Fibroblast of skin of scalp (primary cell): Measurements from ENCODE around the gene PRAMEF1. TPM values are rescaled to one million over a fixed set of nuclear protein-coding genes. Genes with fewer than 3 reads are reported as not detected.
"Not testable (repeated sequence)": the region's sequence is repeated elsewhere in the genome, so short reads cannot be mapped to it uniquely, and the experiment has no call there.

ENCODE experiments used
- DNase-seq: peaks from one replicate; pipeline ENCODE4 v3.0.0-alpha.2; 2013
- polyA plus RNA-seq, 2 experiments: library from polyadenylated mRNA; unstranded; fragments of 120-200 nt; gene quantifications; one replicate each; pipeline ENCODE4 v1.2.1, GENCODE V29; 2013; ENCODE audit not compliant: insufficient read length in 2 of 2

Gene PRAMEF1, protein sequence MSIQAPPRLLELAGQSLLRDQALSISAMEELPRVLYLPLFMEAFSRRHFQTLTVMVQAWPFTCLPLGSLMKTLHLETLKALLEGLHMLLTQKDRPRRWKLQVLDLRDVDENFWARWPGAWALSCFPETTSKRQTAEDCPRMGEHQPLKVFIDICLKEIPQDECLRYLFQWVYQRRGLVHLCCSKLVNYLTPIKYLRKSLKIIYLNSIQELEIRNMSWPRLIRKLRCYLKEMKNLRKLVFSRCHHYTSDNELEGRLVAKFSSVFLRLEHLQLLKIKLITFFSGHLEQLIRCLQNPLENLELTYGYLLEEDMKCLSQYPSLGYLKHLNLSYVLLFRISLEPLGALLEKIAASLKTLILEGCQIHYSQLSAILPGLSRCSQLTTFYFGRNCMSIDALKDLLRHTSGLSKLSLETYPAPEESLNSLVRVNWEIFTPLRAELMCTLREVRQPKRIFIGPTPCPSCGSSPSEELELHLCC
- not detected for polyA plus RNA-seq (2013, experiment 1 of 2; ENCODE audit: insufficient read length)
- not detected for polyA plus RNA-seq (2013, experiment 2 of 2; ENCODE audit: insufficient read length)

DNA sequence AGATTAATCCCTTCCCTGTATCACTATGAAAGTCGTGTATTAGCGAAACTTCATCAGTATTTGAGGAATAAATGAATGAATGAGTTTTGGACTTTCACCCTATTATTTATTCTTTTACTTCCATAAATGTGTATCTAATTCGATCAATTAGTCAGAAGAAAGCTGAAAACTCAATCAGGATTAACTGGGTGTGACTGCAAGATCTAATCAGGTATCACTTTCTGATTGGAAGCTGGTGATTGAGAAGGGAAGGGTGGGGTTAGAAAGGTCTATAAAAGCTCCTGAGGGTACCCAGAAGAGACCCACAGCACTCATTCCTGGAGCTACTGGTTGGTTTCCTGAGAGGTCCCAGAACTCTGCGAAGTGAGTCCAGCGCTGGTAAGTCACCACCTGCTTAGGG is at the start of gene PRAMEF1:
Gene PRAMEF1 (plus strand): TSS at position 301 of the 400 bp plus-strand sequence. CDS start 1,831 bp downstream, outside the sequence.
- DNase-seq: not testable (repeated sequence)

DNA sequence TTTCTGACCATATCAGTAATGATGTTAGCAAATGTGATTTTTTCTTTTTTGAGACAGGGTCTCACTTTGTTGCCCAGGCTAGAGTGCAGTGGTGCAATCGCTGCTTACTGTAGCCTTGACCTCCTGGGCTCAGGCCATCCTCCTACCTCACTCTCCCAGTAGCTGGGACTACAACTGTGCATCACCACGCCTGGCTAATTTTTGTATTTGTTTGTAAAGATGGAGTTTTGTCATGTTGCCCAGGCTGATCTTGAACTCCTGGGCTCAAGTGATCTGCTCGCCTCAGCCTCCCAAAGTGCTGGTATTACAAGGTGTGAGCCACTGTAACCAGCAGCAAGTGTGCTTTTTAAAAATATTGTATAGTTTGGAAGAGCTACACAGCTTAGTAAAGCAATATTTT is 49.3 kb upstream of the PRAMEF1 start:
- no peak for DNase-seq

DNA sequence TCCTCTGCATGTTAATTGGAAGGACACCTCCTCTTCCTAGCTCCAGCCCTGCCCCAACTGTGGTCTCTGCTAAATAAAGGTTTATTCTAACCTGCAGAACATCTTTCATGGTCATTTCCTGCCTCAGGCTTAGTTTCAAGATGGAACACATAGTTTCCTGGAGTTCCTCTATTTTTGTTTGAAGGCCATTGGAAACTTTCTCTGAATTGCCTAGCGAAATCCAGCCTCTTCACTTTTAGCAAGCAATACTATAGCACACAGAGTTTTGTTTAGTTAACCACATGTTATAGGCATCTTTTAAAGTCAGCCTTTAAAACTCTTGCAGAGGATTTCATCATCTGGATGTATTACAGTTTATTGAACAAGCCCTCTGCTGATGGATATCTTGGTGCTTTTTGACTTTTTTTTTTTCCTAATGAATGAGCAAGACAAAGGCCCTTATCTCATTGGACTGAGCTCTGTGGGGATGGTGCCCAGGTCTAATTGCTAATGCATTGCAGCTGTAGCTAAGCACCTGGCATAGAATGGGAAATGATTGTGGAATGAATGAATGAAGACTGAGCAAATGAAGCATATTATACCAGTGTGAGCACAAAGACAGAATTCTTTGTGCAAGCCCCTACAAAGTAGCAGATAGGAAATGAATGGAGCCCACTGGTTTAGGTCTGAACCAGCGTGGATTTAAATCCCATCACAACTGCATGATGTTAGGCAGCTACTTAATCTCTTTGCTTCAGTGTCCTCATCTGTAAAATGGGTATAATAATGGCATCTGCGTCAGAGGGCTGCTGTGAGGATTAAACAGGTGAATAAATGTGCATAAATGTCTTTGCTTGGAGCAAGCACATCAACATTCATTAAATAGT is 45.8 kb upstream of the PRAMEF1 start:
- DNase-seq: peak; percentile 61

DNA sequence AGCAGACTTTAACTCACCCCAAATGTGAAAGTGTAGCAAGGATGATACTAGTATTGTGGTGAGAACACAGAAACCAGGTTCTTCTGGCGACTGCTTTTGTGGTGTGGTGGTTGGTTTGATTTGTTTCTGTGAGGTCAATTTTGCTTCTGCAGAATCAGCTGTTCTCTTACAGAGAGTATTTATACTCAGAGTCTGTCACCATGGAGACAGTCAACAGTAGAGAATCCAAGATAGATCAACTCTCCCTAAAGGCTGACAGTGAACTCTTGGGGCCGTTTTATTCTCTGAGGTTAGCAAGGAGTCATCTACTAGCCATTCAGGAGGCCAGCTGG is 45.2 kb upstream of the PRAMEF1 start, which contains the start of gene CFAP107:
Gene CFAP107 (plus strand): TSS at position 209 of the 332 bp plus-strand sequence. CDS start 231 bp downstream, outside the sequence.
- DNase-seq: peak; percentile 24

DNA sequence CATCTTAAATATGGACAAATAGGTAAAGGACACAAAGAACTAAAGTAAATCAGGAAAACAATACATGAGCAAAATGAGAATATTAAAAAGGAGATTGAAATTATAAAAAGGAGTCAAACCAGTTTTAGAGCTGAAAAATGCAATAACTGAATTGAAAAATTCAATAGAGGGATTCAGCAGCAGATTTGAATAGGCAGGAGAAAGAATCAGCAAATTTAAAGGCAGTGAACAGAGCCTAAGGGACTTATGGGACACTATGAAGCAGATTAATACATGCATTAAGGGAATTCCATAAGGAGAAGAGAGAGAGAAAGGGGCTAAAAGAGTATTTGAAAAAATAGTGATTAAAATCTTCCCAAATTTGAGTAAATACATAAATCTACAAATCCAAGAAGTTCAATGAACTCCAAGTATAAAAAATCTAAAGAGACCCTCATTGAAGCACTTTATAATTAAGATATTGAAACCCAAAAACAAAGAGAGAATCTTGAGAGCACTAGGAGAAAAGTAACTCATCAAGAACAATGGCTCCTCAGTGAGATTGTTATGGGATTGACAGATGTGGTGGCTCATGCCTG is 42.3 kb upstream of the PRAMEF1 start:
- no peak for DNase-seq

DNA sequence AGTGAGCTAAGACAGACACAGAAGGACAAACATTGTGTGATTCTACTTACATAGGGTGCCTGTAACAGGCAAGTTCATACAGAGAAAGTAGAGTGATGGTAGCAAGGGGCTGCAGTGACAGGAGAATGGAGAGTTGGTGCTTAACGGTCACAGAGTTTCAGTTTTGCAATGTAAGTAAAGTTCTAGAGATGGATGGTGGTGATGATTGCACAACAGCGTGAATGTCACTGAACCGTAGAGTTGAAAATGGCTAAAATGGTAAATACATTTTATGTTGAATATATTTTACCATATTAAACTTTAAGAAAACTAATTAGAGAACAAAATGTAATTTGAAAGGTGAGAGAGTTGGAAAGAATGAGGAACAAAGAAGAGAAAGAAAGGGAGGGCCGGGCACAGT is 36.5 kb upstream of the PRAMEF1 start:
- DNase-seq: no peak

DNA sequence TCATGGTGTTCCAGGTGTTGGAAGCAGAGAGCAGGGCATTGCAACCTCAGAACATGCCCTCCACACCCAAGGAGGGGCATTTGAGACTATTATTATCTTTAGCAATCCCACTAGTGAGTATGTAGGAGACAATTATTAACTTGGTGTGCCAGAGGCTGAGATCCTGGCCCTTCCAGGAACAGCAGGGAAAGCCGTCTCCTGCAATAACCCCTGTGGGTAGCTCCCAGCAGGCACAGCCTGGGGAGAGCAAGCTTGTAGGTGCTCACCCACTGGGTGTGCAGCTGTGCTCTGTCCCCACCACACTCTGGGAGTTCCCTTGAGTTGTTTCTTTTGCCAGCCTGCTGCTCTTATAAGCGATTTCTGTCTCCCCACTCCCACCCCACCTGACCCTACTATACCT is 34.9 kb upstream of the PRAMEF1 start:
- no peak for DNase-seq

DNA sequence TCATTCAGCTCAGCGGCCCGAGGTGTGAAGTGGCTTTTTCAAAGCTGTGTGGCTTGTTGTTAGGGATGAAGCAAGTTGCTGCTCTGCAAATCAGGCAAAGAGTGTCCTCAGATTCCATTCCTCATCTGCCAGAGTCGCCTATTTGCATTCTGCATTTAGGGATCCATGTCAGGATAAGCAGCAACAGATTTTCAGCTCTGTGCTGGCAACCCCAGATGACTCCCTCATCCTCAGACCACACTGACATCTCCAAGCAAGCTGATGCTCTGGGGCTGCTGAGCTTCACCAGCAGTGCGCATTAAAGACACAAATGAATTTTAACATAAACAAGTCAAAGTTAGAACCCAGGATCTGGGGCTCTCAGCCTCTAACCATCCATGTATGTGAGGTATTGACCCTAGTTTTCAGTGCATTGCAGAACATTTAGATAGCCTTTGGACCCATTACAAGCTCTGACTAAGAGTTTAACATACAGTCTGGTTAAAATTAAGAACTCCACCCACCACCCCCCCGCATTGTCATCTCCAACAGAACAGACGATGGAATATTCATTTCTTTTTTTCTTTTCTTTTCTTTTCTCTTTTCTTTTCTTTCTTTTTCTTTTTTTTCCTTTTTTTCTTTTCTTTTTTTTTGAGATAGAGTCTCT is 34.3 kb upstream of the PRAMEF1 start:
- peak; percentile 6 for DNase-seq

DNA sequence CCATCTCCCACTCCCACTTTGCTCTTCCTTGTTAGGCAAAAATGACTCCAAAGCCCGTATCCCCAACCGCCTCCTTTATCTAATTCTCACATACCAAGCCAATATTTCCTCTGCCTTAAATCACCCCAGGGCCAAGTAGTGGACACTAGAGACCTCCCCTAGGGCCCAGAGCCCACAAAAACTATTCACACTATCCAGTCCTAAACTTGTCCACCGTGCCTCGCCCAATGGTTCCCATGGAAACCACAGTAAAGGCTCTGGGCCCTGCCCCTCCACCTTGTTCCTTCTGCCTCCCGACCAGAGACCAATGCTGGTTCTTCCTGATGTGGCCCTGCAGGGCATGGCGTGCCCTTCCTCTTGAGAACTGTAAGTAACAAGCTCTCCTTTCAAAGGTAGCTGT is 33.4 kb upstream of the PRAMEF1 start:
- DNase-seq: no peak

DNA sequence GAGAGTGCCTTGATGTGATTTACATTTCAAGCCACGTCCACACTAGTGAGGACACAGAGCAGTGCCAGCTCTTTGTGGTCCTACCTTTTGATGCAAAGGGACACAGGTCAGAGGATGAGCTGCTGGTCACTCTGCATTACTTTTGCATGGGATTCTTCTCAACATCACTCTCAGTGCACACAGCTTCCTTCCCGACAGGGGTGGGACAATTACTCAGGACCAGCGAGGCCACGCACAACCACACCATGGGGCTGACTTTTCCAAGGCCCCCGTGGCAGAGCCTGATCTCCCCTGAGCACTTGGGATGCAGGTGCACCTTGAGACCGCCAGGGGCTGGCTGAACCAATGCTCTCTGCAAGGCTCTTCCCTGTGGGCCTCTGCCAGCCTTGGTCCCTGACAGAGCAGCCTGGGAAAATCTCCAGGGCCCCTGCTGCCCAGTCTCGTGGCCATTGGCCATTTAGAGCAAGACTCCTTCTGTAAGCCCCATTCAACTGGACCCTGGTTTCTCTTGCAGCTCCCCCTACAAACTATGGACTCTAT is 30.9 kb upstream of the PRAMEF1 start:
- DNase-seq: no peak

DNA sequence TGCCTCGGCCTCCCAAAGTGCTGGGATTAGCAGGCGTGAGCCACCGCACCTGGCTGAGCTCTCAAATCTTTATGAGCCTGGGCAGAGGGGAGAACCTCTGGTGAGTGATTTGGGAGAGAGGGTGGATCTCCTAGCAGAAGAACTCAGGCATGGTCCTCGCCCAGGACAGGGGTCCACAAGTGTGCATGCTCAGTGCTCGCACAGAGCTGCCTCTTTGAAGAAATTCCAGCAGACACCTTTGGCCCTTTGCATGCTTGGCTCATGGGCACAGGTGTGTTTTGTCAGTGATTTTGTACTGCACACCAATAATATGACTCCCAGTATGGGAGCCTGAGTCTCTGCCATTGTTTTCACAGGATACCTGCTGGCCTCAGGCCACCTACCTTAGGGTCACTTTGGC is 29.4 kb upstream of the PRAMEF1 start:
- no peak for DNase-seq

DNA sequence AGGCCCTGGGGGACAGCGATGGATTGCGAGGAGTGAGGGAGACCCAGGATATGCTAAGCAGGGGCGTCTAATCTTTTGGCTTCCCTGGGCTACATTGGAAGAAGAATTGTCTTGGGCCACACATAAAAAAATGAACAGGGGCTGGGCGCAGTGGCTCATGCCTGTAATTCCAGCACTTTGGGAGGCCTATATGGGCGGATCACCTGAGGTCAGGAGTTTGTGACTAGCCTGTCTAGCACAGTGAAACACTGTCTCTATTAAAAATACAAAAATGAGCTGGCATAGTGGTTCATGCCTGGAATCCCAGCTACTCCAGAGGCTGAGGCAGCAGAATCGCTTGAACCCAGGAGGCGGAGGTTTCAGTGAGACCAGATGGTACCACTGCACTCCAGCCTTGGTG is 28.4 kb upstream of the PRAMEF1 start:
- no peak for DNase-seq

DNA sequence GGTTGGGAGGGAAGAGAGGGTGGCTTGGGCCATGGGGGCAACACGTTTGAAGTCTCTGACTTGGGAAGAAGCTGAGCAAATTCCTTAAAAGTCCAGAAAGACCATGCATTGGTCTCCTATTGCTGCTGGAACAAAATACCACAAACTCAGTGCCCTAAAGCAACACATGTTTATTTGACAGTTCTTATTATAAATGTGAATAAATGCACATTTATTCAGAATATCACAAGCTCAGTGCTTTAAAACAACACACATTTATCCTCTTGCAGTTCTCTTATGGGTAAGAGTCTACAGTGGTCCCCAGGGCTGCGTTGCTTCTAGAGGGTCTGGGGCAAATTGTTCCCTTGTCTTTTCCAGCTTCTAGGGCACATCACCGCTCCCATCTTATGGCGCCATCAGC is 27.7 kb upstream of the PRAMEF1 start:
- DNase-seq: no peak

DNA sequence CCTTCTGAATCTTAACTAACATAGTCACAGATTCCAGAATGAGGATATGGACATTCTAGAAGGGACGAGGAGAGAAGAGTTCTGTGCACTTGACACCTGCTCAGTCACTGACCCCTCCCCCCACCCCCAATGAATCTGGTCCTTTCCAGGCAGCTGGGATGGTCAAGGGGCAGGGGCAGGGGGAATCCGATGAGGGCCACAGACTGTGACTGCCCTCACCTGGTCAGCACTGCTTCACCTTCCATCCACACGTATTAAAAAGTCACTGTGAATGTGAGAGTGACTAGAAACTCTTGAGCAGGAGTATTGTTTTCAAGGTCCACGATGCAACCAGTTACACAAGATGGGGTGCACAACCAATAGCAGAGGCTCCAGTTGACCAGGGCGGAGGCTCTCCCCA is 27.2 kb upstream of the PRAMEF1 start:
- no peak for DNase-seq

DNA sequence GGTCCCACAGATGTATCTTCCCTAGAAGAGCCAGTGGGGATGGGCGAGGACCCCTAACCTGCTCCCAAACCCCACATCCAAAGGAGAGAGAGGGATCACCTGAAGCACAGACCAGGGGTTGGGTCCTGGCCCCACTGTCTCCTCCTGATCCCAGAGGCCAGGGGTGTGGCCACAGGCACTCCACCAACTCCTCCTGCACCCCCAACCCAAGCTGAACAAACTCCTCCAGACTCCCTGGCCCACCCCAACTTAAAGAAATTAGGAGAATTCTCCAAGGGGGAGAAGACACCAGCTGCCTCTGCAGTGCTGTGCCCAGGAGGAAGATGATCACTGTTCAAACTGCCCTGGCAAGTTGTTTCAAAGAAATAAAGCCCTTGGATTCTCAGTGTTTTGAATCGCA is 22.2 kb upstream of the PRAMEF1 start:
- DNase-seq: no peak

DNA sequence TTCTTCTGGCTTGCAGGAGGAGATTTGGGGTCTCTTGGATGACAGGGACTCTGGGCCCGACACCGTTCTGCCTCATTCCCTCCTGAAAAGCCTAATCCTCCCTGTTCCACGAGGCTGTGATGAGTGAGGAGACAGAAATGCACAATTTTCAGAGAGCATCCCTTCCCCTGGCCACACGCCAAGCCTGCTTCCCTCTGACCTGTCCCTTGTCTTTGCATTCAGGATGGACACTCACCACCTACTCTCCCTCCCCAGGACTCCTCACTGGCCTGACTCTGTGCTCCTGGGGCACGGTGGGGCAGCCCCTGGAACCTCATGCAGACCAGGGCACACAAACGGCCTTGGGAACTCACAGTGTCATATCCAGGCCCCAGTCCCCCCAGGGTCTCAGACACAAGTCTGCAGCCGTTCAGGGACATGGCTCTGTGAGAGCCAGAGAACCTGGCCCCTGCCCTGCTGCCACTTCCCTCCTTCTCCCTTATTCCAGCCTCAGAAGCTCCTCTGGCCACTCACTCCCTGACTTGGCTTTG is 21.2 kb upstream of the PRAMEF1 start:
- DNase-seq: no peak

DNA sequence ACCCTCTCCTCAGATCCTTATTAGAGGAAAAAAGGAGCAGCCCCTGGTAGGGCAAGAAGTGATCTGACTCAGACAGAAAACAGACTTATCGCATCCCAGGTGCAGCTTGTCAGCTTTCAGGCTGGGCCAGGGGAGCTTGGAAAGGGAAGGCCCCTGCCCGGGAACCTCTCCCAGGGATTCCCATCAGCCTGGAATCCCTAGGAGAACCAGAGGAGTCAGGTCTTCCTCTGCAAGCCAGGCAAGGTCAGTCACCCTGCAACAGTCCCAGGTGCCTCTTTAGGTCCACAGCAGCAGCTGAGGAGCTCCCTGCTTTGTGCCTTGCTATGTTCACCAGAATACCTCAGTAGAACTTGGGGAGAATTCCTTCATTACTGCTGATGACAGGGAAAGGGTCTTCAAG is 20.6 kb upstream of the PRAMEF1 start:
- DNase-seq: no peak

DNA sequence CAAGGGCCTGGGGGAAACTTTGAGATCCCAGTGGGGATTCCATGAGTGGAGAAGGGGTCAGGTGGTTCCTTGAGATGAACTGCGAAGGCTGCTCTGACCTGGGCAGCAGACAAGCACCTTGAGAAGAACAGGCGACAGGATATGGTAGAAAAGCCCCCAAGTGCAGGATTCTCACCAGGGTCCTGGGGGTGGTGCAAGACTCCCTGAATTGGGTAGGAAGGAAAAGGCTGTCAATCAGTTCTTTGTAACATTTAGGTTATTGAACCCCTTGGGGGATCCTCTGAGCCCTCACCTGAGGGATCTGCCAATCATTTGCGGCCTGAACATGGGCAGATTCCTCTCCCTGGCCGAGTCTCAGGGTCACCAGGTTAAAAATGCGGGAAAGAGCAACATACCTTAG is 20.0 kb upstream of the PRAMEF1 start:
- no peak for DNase-seq

DNA sequence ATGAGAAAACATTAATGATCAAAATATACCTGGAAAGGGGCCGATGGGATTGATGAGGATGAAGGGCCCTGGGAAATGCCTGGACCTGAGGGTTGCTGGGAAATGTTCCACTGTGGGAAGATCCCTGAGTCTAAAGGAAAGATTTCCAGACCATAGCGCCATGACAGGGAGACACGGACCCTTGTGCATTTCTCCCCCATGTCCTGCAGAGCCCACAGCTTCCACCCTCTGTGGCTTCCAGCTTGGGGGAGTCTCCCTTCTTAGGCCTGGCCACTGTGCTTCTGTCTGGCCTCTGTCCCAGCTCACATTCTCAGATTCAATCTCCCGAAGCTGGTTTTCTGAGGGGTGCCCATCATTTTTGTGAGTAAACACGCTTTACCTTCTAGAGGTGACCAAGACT is 18.7 kb upstream of the PRAMEF1 start:
- DNase-seq: no peak

DNA sequence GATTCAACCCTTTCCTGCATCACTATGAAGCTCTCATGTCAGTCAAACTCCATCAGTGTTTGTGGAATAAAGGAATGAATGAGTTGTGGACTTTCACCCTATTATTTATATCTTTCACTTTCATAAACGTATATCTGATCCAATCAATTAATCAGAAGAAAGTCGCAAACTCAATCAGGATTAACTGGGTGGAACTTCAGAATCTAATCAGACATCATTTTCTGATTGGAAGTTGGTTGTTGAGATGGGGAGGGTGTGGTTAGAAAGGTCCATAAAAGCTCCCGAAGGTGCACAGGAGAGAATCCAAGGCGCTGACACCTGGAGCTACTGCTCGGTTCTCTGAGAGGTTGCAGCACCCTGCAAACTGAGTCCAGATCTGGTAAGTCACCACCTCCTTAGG is 17.8 kb upstream of the PRAMEF1 start, which contains the start of gene PRAMEF12:
Gene PRAMEF12 (plus strand): TSS at position 301 of the 400 bp plus-strand sequence. CDS start 1,130 bp downstream, outside the sequence.
- DNase-seq: no peak

DNA sequence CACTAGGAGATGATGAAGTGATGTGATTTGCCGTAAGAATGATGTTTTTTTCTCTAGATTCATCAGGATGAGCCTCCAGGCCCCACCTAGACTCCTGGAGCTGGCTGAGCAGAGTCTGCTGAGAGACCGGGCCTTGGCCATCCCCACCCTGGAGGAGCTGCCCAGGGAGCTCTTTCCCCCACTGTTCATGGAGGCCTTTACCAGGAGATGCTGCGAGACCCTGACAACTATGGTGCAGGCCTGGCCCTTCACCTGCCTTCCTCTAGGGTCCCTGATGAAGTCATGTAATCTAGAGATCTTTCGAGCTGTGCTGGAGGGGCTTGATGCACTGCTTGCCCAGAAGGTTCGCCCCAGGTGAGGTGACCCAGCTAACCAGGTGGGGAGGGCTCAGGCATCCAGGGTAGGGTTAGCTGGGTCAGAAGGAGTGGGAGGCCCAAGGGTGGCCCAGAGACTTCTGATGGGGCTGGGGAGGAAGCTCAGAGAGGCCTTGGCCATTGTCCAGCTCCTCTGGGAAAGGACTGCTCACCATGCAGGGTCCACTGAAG is 16.3 kb upstream of the PRAMEF1 start:
- no peak for DNase-seq

DNA sequence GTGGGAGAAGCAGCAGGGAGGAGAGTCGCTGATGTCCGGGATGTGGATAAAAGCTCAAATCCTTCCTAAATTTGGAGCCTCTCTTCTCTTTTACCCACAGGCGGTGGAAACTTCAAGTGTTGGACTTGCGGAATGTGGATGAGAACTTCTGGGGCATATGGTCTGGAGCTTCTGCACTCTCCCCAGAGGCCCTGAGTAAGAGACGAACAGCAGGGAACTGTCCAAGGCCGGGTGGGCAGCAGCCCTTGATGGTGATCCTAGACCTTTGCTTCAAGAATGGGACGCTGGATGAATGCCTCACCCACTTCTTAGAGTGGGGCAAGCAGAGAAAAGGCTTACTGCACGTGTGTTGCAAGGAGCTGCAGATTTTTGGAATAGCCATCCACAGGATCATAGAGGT is 15.8 kb upstream of the PRAMEF1 start:
- DNase-seq: no peak
